CD4-positive, alpha-beta memory T cell (primary cell): ENCODE results near the gene PTMA. TPM values are rescaled to one million over a fixed set of nuclear protein-coding genes. Genes with fewer than 3 reads are reported as not detected.
"Not testable (repeated sequence)": the region's sequence is repeated elsewhere in the genome, so short reads cannot be mapped to it uniquely, and the experiment has no call there.

Source experiments
- CTCF ChIA-PET: fragments of 350-600 bp; sonication (Branson Sonifier 250); formaldehyde crosslinking; loops from one replicate; lab custom pipeline; 2021; ENCODE audit warnings: inconsistent platforms; ENCODE audit not compliant: partially characterized antibody; lab: Charles Lee
- POLR2A ChIA-PET: fragments of 350-600 bp; sonication (Branson Sonifier 250); formaldehyde crosslinking; loops from one replicate; lab custom pipeline; 2021; ENCODE audit not compliant: partially characterized antibody; lab: Charles Lee
- DNase-seq, 5 donors: peaks; one replicate each; pipeline versions ENCODE4 v3.0.0 to v3.0.0-alpha.2; 2020 to 2022; ENCODE audit warnings: mixed read lengths in 1 of 5
- H3K27ac ChIP-seq: one replicate; pipeline ENCODE4 v1.7.0; 2013; ENCODE audit warnings: low read depth, low read length
- H3K27me3 ChIP-seq: 2 replicates; pipeline ENCODE4 v1.7.0; 2013; ENCODE audit warnings: mild to moderate bottlenecking, low read length, moderate library complexity; ENCODE audit not compliant: insufficient read depth
- H3K36me3 ChIP-seq: 2 replicates; pipeline ENCODE4 v1.7.0; 2013; ENCODE audit warnings: mild to moderate bottlenecking, low read length, moderate library complexity; ENCODE audit not compliant: insufficient read depth
- H3K4me1 ChIP-seq: 2 replicates; pipeline ENCODE4 v1.7.0; 2013; ENCODE audit warnings: mild to moderate bottlenecking, low read length, moderate library complexity; ENCODE audit not compliant: insufficient read depth
- H3K4me3 ChIP-seq, 2 donors: one replicate each; pipeline ENCODE4 v1.7.0; 2013; ENCODE audit warnings: low read length in 2 of 2, mild to moderate bottlenecking in 1 of 2
- H3K9me3 ChIP-seq, 2 donors: one replicate each; pipeline ENCODE4 v1.7.0; 2013; ENCODE audit warnings: low read length in 2 of 2, control low read depth in 1 of 2; ENCODE audit not compliant: control insufficient read depth in 1 of 2
- H3K27ac Mint-ChIP-seq, 7 donors: one replicate each; pipeline ENCODE4 v1.8.0; 2020 to 2021; ENCODE audit warnings: mixed read lengths in 7 of 7, mild to moderate bottlenecking in 6 of 7, inconsistent platforms in 3 of 7, moderate library complexity in 3 of 7
- H3K27me3 Mint-ChIP-seq, 2 donors: one replicate each; pipeline ENCODE4 v1.8.0; 2020 to 2021; ENCODE audit warnings: mixed read lengths in 2 of 2
- H3K36me3 Mint-ChIP-seq, 2 donors: one replicate each; pipeline ENCODE4 v1.8.0; 2020 to 2021; ENCODE audit warnings: mixed read lengths in 2 of 2, inconsistent platforms in 1 of 2, mild to moderate bottlenecking in 1 of 2
- H3K4me1 Mint-ChIP-seq, 4 donors: one replicate each; pipeline ENCODE4 v1.8.0; 2020 to 2021; ENCODE audit warnings: mixed read lengths in 4 of 4, mild to moderate bottlenecking in 1 of 4
- H3K4me3 Mint-ChIP-seq, 8 donors: one replicate each; pipeline ENCODE4 v1.8.0; 2020 to 2021; ENCODE audit warnings: mixed read lengths in 8 of 8, mild to moderate bottlenecking in 7 of 8, moderate library complexity in 6 of 8, inconsistent platforms in 3 of 8
- H3K9me3 Mint-ChIP-seq, 8 donors: one replicate each; pipeline ENCODE4 v1.8.0; 2020 to 2021; ENCODE audit warnings: mixed read lengths in 8 of 8, mild to moderate bottlenecking in 5 of 8, inconsistent platforms in 3 of 8, moderate library complexity in 1 of 8
- intact Hi-C: fragments of 100-400 bp; cut with micrococcal nuclease; formaldehyde crosslinking; loops from one replicate; pipeline ENCODE4 v1.15.1; 2023
- polyA plus RNA-seq, 2 donors: library from polyadenylated mRNA; unstranded; fragments of 300-500 nt; fragmentation: Illumina TruSeq; gene quantifications; one replicate each; pipeline ENCODE4 v1.2.3, GENCODE V29; 2021
- total RNA-seq, 2 experiments: library from RNA; stranded (reverse); gene quantifications; one replicate each; pipeline ENCODE4 v1.2.3, GENCODE V29; 2021

The PTMA gene, protein sequence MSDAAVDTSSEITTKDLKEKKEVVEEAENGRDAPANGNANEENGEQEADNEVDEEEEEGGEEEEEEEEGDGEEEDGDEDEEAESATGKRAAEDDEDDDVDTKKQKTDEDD
- total RNA-seq = 1,000 to 10,000 TPM in 1 of 2 experiments, 100 to 1,000 TPM in 1; 974 to 1,069 TPM
- 1,000 to 10,000 TPM; 1,347 to 1,836 TPM for polyA plus RNA-seq

DNA sequence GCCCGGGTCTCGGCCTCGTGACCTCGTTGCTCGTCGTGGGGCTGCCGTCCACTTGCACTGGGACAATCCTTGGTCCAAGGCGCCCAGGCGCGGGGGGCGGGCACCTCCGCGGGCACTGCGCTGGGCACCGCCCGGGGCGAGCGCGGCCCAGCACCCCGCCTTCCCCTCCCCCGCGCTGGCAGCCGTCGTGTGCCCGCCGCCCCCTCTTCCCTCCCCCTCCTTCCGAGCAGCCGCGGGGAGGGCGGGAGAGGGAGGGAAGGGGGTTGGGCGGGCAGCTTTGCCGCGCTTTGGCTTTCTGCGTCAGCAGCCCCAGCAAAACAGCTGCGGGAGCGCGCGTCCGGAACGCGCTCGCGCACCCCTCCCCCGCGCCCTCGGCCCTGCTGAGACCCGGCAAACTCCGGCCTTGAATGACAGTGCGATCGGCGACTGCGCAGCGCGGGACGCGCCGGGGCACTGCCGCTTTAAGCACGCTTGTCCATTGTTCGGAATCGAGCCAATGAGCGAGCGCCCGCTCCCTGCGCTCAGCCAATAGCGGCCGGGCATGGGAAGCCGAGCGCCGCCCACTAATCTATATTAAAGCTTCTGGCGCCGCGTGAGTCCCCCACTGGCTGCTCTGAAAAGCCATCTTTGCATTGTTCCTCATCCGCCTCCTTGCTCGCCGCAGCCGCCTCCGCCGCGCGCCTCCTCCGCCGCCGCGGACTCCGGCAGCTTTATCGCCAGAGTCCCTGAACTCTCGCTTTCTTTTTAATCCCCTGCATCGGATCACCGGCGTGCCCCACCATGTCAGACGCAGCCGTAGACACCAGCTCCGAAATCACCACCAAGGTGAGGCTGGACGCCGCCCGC, at the start of gene PTMA:
Gene PTMA (plus strand): TSS at position 599 of the 846 bp plus-strand sequence. CDS start 182 bp downstream, at position 781.
- intact Hi-C loops = loop anchor here (1.0 kb wide), 4 partner anchors 46 to 244 kb away; partner anchors contain the start of genes NCL and PDE6D

DNA sequence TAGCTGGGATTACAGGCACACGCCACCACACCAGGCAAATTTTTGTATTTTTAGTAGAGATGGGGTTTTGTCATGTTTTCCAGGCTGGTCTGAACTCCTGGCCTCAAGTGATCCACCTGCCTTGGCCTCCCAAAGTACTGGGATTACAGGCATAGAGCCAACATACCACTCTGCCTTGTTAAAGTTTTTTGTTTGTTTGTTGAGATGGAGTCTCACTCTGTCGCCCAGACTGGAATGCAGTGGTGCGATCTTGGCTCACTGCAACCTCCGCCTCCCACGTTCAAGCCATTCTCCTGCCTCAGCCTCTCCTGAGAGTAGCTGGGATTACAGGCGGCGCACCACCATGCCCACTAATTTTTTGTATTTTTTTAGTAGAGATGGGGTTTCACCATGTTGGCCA, 48.3 kb upstream of the PTMA start:
- POLR2A ChIA-PET = interaction anchor here (1.4 to 10.0 kb wide), 3 partner anchors 45 to 115 kb away, joined by 4 to 265 read pairs (median 84); partner anchors contain the start of gene PTMA
- H3K36me3 Mint-ChIP-seq, intact Hi-C loops, H3K27ac ChIP-seq, DNase-seq, H3K27me3 ChIP-seq, H3K9me3 Mint-ChIP-seq, H3K9me3 ChIP-seq, H3K27me3 Mint-ChIP-seq, H3K4me3 ChIP-seq, H3K36me3 ChIP-seq: not testable (repeated sequence)
- peaks cover 14% of the 10 kb centered on the region for H3K4me1 ChIP-seq
- H3K4me1 Mint-ChIP-seq = peaks cover 5 to 23% (median 13%) of the 10 kb centered on the region in 4 donors
- H3K27ac Mint-ChIP-seq = peak overlapping the region in 4 of 7 donors; percentile 29 to 97 (median 71)
- H3K4me3 Mint-ChIP-seq = peak overlapping the region in 1 of 8 donors; percentile 6
- CTCF ChIA-PET = interaction anchor here (0.9 to 9.1 kb wide), 7 partner anchors 10 to 54 kb away, joined by 4 to 65 read pairs (median 12); no protein-coding TSS in a partner anchor

More for the DNA sequence above, at the start of gene PTMA:
- Histone ChIP-seq H3K9me3 (no peaks in the 10 kb centered on the region), H3K4me3 (peak within 1 kb of the TSS; percentile 82 to 99), H3K4me1 (peaks cover 36% of the 10 kb centered on the region), H3K27ac (peak within 1 kb of the TSS; percentile 100), H3K36me3 (peaks cover 12% of the 10 kb centered on the region), H3K27me3 (no peaks in the 10 kb centered on the region)
- DNase-seq = peak; percentile 99 to 100 (median 100)
- ChIA-PET CTCF (interaction anchor here (2.2 to 9.9 kb wide), 2 partner anchors 33 to 95 kb away, joined by 8 to 109 read pairs; no protein-coding TSS in a partner anchor), POLR2A (interaction anchor here (0.9 to 11.2 kb wide), 18 partner anchors 11 to 1375 kb away, joined by 3 to 265 read pairs (median 11); partner anchors contain the start of genes NCL and PDE6D)
- H3K9me3 Mint-ChIP-seq = peaks cover 0 to 20% (median 0%) of the 10 kb centered on the region in 8 donors
- peaks cover 0 to 6% of the 10 kb centered on the region in 2 donors for H3K27me3 Mint-ChIP-seq
- peaks cover 19 to 44% of the 10 kb centered on the region in 2 donors for H3K36me3 Mint-ChIP-seq
- H3K4me1 Mint-ChIP-seq = peaks cover 17 to 63% (median 24%) of the 10 kb centered on the region in 4 donors
- peak within 1 kb of the TSS; percentile 96 to 100 (median 100) for H3K4me3 Mint-ChIP-seq
- H3K27ac Mint-ChIP-seq = peak within 1 kb of the TSS; percentile 100

DNA sequence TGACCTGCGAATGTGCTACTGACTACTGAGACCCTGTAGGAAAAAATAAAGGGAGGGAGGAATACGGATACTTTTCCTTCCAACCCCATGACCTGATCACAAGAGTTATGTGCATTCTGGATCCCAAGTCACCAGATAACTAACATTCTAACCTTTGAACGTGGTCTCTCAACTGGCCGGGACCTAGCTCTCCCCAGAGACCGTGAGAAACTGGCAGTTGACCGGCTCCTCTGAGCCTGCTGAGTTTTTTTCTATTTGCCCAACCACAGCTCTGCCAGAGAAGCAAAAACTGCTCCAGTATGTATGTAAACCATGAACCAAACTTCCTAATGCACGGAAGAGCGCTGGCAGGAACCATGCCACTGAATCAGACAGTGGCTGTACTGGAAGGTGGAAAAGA, 47.5 kb upstream of the PTMA start:
- Mint-ChIP-seq H3K27me3 (peaks cover 0 to under 1% of the 10 kb centered on the region in 2 donors), H3K4me3 (peak overlapping the region in 3 of 8 donors; percentile 29 to 75 (median 45)), H3K9me3 (no peaks in the 10 kb centered on the region), H3K4me1 (peaks cover 5 to 23% (median 13%) of the 10 kb centered on the region in 4 donors), H3K27ac (peak overlapping the region; percentile 90 to 99 (median 97)), H3K36me3 (peaks cover 2 to 4% of the 10 kb centered on the region in 2 donors)
- Histone ChIP-seq H3K27ac (peak overlapping the region; percentile 86), H3K27me3 (no peaks in the 10 kb centered on the region), H3K36me3 (no peaks in the 10 kb centered on the region), H3K4me3 (no peak overlapping the region), H3K4me1 (peaks cover 14% of the 10 kb centered on the region), H3K9me3 (no peaks in the 10 kb centered on the region)
- intact Hi-C loops = no loop called here
- POLR2A ChIA-PET = interaction anchor here (0.6 to 10.0 kb wide), 8 partner anchors 14 to 208 kb away, joined by 4 to 265 read pairs (median 14); partner anchors contain the start of genes NCL and PTMA
- no peak for DNase-seq
- CTCF ChIA-PET = interaction anchor here (0.9 to 9.1 kb wide), 6 partner anchors 11 to 53 kb away, joined by 4 to 65 read pairs (median 6); no protein-coding TSS in a partner anchor

DNA sequence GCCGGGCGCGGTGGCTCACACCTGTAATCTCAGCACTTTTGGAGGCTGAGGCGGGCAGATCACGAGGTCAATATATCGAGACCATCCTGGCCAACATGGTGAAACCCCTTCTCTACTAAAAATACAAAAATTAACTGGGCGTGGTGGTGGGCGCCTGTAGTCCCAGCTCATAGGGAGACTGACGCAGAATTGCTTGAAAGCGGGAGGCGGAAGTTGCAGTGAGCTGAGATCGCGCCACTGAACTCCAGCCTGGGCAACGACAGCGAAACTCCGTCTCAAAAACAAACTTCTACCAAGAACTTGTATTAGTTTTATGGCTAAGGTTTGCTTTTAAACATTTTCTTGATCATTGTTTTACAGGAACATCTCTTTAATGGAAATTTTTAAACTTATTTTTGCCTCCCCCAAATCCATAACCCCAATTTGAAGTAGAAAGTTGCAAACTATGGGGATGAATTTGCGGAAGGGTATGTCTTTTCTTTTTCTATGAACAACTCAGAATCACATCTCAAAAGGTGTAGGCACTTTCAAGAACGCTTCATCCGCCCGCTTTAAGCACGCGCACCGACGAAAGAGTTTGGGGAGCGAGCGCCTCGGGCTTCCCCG, 46.8 kb upstream of the PTMA start:
- ChIA-PET CTCF (interaction anchor here (1.2 to 9.1 kb wide), 5 partner anchors 11 to 52 kb away, joined by 4 to 65 read pairs (median 5); no protein-coding TSS in a partner anchor), POLR2A (interaction anchor here (0.6 to 10.0 kb wide), 11 partner anchors 11 to 300 kb away, joined by 3 to 265 read pairs (median 10); partner anchors contain the start of genes DIS3L2, NCL and PTMA)
- intact Hi-C loops = loop anchor here (1.0 kb wide), 7 partner anchors 16 to 197 kb away; partner anchors contain the start of genes NCL and PDE6D
- peak overlapping the region; percentile 90 to 99 (median 97) for H3K27ac Mint-ChIP-seq
- peak overlapping the region; percentile 86 for H3K27ac ChIP-seq
- H3K4me1 Mint-ChIP-seq = peaks cover 5 to 23% (median 13%) of the 10 kb centered on the region in 4 donors
- H3K4me1 ChIP-seq = peaks cover 14% of the 10 kb centered on the region
- H3K36me3 Mint-ChIP-seq = peaks cover 2 to 4% of the 10 kb centered on the region in 2 donors
- peak overlapping the region; percentile 71 to 86 (median 80) for H3K4me3 Mint-ChIP-seq
- H3K36me3 ChIP-seq = no peaks in the 10 kb centered on the region
- no peaks in the 10 kb centered on the region for H3K27me3 ChIP-seq
- no peaks in the 10 kb centered on the region for H3K27me3 Mint-ChIP-seq
- H3K9me3 Mint-ChIP-seq = no peaks in the 10 kb centered on the region
- no peak for DNase-seq
- peak overlapping the region in 1 of 2 donors; percentile 55 for H3K4me3 ChIP-seq
- no peaks in the 10 kb centered on the region for H3K9me3 ChIP-seq

DNA sequence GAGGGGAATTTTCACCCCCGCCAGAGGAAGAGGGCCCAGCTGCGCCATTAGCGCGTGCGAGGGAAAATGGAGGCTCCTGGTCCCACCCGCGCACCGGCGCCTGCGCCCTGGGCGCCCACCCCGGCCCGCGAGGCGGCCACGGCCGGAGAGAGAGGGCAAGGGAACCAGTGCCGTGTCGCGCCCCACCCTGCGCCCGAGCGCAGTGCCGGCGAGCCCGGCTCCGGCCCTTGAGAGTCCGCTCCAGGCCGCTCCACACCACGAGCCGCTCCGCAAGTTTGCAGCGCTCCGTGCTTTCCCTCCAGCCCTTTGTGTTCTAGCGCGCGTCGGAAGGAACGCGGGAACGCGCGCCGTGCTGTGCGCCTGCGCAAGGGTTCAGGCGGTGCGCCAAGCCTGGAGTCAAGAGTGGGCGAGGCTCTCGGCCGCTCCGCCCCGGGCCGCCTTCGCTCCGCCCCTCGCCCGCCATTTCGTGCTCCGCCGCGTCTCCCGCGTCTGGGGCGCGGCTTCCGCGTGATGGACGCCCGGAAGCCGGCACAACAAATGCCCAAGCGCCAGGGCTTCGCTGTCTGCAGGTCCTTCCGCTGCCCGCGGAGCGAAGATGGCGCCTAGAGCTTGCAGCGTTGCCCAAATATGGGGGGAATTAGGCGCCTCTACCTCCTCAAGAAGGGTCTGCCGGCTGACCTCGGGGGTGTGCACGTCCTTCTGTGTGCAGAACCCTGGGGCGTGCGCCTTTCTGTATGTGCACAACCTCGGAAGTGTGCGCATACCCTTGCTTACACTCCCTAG, 46.1 kb upstream of the PTMA start:
- H3K9me3 Mint-ChIP-seq = no peaks in the 10 kb centered on the region
- ChIA-PET POLR2A (interaction anchor here (0.6 to 10.0 kb wide), 15 partner anchors 8 to 300 kb away, joined by 3 to 265 read pairs (median 4); partner anchors contain the start of genes DIS3L2, NCL, PDE6D and PTMA), CTCF (interaction anchor here (1.2 to 9.1 kb wide), 5 partner anchors 10 to 51 kb away, joined by 4 to 65 read pairs (median 29); no protein-coding TSS in a partner anchor)
- intact Hi-C loops = loop anchor here (1.0 kb wide), 7 partner anchors 15 to 198 kb away; partner anchors contain the start of genes NCL and PDE6D
- H3K27ac Mint-ChIP-seq = peak overlapping the region; percentile 90 to 99 (median 97)
- Histone ChIP-seq H3K27ac (peak overlapping the region; percentile 86), H3K27me3 (no peaks in the 10 kb centered on the region), H3K9me3 (no peaks in the 10 kb centered on the region), H3K4me3 (peak overlapping the region; percentile 43 to 60), H3K36me3 (no peaks in the 10 kb centered on the region), H3K4me1 (peaks cover 14% of the 10 kb centered on the region)
- peaks cover 2 to 4% of the 10 kb centered on the region in 2 donors for H3K36me3 Mint-ChIP-seq
- H3K4me1 Mint-ChIP-seq = peaks cover 5 to 23% (median 13%) of the 10 kb centered on the region in 4 donors
- H3K27me3 Mint-ChIP-seq = no peaks in the 10 kb centered on the region
- peak overlapping the region; percentile 75 to 86 (median 80) for H3K4me3 Mint-ChIP-seq
- peak; percentile 93 to 99 (median 99) for DNase-seq
